HEK293 (cell line): Measurements from ENCODE around the gene TRIM2.

Experiments
- BCL11A ChIP-seq: fragments of 450-650 bp; formaldehyde crosslinking; IDR thresholded peaks from 2 replicates; pipeline ENCODE4 v1.5.1; 2016; ENCODE audit warnings: low read depth, missing biosample characterization, missing genetic modification characterization
- BCL11B ChIP-seq: fragments of 450-650 bp; formaldehyde crosslinking; IDR thresholded peaks from 2 replicates; pipeline ENCODE4 v1.5.1; 2016; ENCODE audit warnings: low read depth, missing biosample characterization, missing genetic modification characterization
- KLF1 ChIP-seq: fragments of 450-650 bp; formaldehyde crosslinking; IDR thresholded peaks from 2 replicates; pipeline ENCODE4 v1.5.1; 2016; ENCODE audit warnings: missing biosample characterization, missing genetic modification characterization
- KLF9 ChIP-seq: fragments of 450-650 bp; formaldehyde crosslinking; IDR thresholded peaks from 2 replicates; pipeline ENCODE4 v1.5.1; 2016; ENCODE audit warnings: missing biosample characterization, missing genetic modification characterization, low read depth
- MEIS1 ChIP-seq: sonication (generic); formaldehyde crosslinking; IDR thresholded peaks from 2 replicates; pipeline ENCODE4 v1.8.1; 2022; ENCODE audit warnings: missing genetic modification reagents, mild to moderate bottlenecking, borderline replicate concordance
- MZF1 ChIP-seq: fragments of 450-650 bp; formaldehyde crosslinking; IDR thresholded peaks from 2 replicates; pipeline ENCODE4 v1.5.1; 2017; ENCODE audit warnings: missing biosample characterization, missing genetic modification characterization, borderline replicate concordance
- OSR2 ChIP-seq: fragments of 450-650 bp; formaldehyde crosslinking; IDR thresholded peaks from 2 replicates; pipeline ENCODE4 v1.5.1; 2016; ENCODE audit warnings: missing biosample characterization, missing genetic modification characterization
- PATZ1 ChIP-seq: fragments of 450-650 bp; formaldehyde crosslinking; IDR thresholded peaks from 2 replicates; pipeline ENCODE4 v1.5.1; 2016; ENCODE audit warnings: missing biosample characterization, missing genetic modification characterization
- SCRT2 ChIP-seq: fragments of 450-650 bp; formaldehyde crosslinking; IDR thresholded peaks from 2 replicates; pipeline ENCODE4 v1.5.1; 2016; ENCODE audit warnings: missing biosample characterization, missing genetic modification characterization
- ZNF114 ChIP-seq: fragments of 450-650 bp; formaldehyde crosslinking; IDR thresholded peaks from 2 replicates; pipeline ENCODE4 v1.5.0; 2017; ENCODE audit warnings: missing biosample characterization, missing genetic modification characterization
- ZNF184 ChIP-seq: fragments of 450-650 bp; IDR thresholded peaks from 2 replicates; pipeline ENCODE4 v1.5.1; 2018; ENCODE audit warnings: missing biosample characterization, mild to moderate bottlenecking, missing genetic modification characterization
- ZNF211 ChIP-seq: fragments of 450-650 bp; formaldehyde crosslinking; IDR thresholded peaks from 2 replicates; pipeline ENCODE4 v1.5.1; 2016; ENCODE audit warnings: low read depth, missing biosample characterization, missing genetic modification characterization
- ZNF324 ChIP-seq: fragments of 450-650 bp; formaldehyde crosslinking; IDR thresholded peaks from 2 replicates; pipeline ENCODE4 v1.5.1; 2016; ENCODE audit warnings: missing biosample characterization, missing genetic modification characterization
- ZNF549 ChIP-seq: fragments of 450-650 bp; IDR thresholded peaks from 2 replicates; pipeline ENCODE4 v1.5.1; 2018; ENCODE audit warnings: missing biosample characterization, missing genetic modification characterization, mild to moderate bottlenecking, inconsistent platforms, moderate library complexity
- ZNF555 ChIP-seq: fragments of 450-650 bp; formaldehyde crosslinking; conservative IDR thresholded peaks from 2 replicates; pipeline ENCODE4 v1.5.1; 2017; ENCODE audit warnings: missing biosample characterization, mild to moderate bottlenecking, missing genetic modification characterization, inconsistent platforms
- ZNF560 ChIP-seq: fragments of 450-650 bp; formaldehyde crosslinking; IDR thresholded peaks from 2 replicates; pipeline ENCODE4 v1.5.1; 2017; ENCODE audit warnings: missing biosample characterization, missing genetic modification characterization, borderline replicate concordance
- ZNF623 ChIP-seq: fragments of 450-650 bp; formaldehyde crosslinking; IDR thresholded peaks from 2 replicates; pipeline ENCODE4 v1.5.1; 2016; ENCODE audit warnings: missing biosample characterization, missing genetic modification characterization
- ZNF624 ChIP-seq: fragments of 450-650 bp; formaldehyde crosslinking; IDR thresholded peaks from 2 replicates; pipeline ENCODE4 v1.5.1; 2017; ENCODE audit warnings: missing biosample characterization, missing genetic modification characterization
- ZNF660 ChIP-seq: fragments of 450-650 bp; IDR thresholded peaks from 2 replicates; pipeline ENCODE4 v1.5.1; 2018; ENCODE audit warnings: missing biosample characterization, mild to moderate bottlenecking, missing genetic modification characterization
- ZXDB ChIP-seq: fragments of 450-650 bp; formaldehyde crosslinking; IDR thresholded peaks from 2 replicates; pipeline ENCODE4 v1.5.1; 2016; ENCODE audit warnings: missing biosample characterization, missing genetic modification characterization
- TF ChIP-seq, protein P1 (sequence below): fragments of 450-650 bp; formaldehyde crosslinking; IDR thresholded peaks from 2 replicates; pipeline ENCODE4 v1.5.1; 2016; ENCODE audit warnings: missing biosample characterization, missing genetic modification characterization, low read depth
- TF ChIP-seq, protein P2 (sequence below): fragments of 450-650 bp; formaldehyde crosslinking; IDR thresholded peaks from 2 replicates; pipeline ENCODE4 v1.5.1; 2016; ENCODE audit warnings: missing biosample characterization, missing genetic modification characterization
- TF ChIP-seq, protein P3 (sequence below): fragments of 450-650 bp; formaldehyde crosslinking; IDR thresholded peaks from 2 replicates; pipeline ENCODE4 v1.5.1; 2016; ENCODE audit warnings: missing biosample characterization, missing genetic modification characterization
- TF ChIP-seq, protein P4 (sequence below): fragments of 450-650 bp; formaldehyde crosslinking; IDR thresholded peaks from 2 replicates; pipeline ENCODE4 v1.5.1; 2016; ENCODE audit warnings: missing biosample characterization, missing genetic modification characterization
- TF ChIP-seq, protein P5 (sequence below): fragments of 450-650 bp; formaldehyde crosslinking; IDR thresholded peaks from 2 replicates; pipeline ENCODE4 v1.5.1; 2017; ENCODE audit warnings: missing biosample characterization, missing genetic modification characterization
- TF ChIP-seq, protein P6 (sequence below): fragments of 450-650 bp; formaldehyde crosslinking; IDR thresholded peaks from 2 replicates; pipeline ENCODE4 v1.5.1; 2016; ENCODE audit warnings: missing biosample characterization, missing genetic modification characterization

Gene TRIM2

GRCh38 chr4:153222707-153223426, 18.6 kb downstream of the TRIM2 start (continued):
- TF ChIP-seq, protein P1, sequence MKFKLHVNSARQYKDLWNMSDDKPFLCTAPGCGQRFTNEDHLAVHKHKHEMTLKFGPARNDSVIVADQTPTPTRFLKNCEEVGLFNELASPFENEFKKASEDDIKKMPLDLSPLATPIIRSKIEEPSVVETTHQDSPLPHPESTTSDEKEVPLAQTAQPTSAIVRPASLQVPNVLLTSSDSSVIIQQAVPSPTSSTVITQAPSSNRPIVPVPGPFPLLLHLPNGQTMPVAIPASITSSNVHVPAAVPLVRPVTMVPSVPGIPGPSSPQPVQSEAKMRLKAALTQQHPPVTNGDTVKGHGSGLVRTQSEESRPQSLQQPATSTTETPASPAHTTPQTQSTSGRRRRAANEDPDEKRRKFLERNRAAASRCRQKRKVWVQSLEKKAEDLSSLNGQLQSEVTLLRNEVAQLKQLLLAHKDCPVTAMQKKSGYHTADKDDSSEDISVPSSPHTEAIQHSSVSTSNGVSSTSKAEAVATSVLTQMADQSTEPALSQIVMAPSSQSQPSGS (tag by site-specific recombination) = no peak
- TF ChIP-seq, protein P2, sequence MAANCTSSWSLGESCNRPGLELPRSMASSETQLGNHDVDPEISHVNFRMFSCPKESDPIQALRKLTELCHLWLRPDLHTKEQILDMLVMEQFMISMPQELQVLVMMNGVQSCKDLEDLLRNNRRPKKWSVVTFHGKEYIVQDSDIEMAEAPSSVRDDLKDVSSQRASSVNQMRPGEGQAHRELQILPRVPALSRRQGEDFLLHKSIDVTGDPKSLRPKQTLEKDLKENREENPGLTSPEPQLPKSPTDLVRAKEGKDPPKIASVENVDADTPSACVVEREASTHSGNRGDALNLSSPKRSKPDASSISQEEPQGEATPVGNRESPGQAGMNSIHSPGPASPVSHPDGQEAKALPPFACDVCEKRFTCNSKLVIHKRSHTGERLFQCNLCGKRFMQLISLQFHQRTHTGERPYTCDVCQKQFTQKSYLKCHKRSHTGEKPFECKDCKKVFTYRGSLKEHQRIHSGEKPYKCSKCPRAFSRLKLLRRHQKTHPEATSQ = 0 out of 2 replicates have a peak, but pooled peaks have one; percentile 28
- peak; percentile 85 for TF ChIP-seq ZNF549 (tag by site-specific recombination)
- peak; percentile 50; the same call in 1 of the 2 replicates for TF ChIP-seq PATZ1 (tag by site-specific recombination)
- no peak for TF ChIP-seq BCL11A (tag by site-specific recombination)
- TF ChIP-seq, protein P3, sequence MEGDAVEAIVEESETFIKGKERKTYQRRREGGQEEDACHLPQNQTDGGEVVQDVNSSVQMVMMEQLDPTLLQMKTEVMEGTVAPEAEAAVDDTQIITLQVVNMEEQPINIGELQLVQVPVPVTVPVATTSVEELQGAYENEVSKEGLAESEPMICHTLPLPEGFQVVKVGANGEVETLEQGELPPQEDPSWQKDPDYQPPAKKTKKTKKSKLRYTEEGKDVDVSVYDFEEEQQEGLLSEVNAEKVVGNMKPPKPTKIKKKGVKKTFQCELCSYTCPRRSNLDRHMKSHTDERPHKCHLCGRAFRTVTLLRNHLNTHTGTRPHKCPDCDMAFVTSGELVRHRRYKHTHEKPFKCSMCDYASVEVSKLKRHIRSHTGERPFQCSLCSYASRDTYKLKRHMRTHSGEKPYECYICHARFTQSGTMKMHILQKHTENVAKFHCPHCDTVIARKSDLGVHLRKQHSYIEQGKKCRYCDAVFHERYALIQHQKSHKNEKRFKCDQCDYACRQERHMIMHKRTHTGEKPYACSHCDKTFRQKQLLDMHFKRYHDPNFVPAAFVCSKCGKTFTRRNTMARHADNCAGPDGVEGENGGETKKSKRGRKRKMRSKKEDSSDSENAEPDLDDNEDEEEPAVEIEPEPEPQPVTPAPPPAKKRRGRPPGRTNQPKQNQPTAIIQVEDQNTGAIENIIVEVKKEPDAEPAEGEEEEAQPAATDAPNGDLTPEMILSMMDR (tag by site-specific recombination) = peak; percentile 65; the same call in 1 of the 2 replicates
- no peak for TF ChIP-seq ZNF624 (tag by site-specific recombination)
- no peak for TF ChIP-seq MZF1 (tag by site-specific recombination)
- no peak for TF ChIP-seq ZNF560
- TF ChIP-seq OSR2 = no peak
- TF ChIP-seq ZNF660 (tag by site-specific recombination) = no peak
- no peak for TF ChIP-seq ZNF114 (tag by site-specific recombination)
- no peak for TF ChIP-seq ZNF211 (tag by site-specific recombination)
- TF ChIP-seq KLF1 (tag by site-specific recombination) = no peak
- TF ChIP-seq ZNF623 (tag by site-specific recombination) = no peak
- TF ChIP-seq ZNF555 (tag by site-specific recombination) = no peak
- TF ChIP-seq, protein P4, sequence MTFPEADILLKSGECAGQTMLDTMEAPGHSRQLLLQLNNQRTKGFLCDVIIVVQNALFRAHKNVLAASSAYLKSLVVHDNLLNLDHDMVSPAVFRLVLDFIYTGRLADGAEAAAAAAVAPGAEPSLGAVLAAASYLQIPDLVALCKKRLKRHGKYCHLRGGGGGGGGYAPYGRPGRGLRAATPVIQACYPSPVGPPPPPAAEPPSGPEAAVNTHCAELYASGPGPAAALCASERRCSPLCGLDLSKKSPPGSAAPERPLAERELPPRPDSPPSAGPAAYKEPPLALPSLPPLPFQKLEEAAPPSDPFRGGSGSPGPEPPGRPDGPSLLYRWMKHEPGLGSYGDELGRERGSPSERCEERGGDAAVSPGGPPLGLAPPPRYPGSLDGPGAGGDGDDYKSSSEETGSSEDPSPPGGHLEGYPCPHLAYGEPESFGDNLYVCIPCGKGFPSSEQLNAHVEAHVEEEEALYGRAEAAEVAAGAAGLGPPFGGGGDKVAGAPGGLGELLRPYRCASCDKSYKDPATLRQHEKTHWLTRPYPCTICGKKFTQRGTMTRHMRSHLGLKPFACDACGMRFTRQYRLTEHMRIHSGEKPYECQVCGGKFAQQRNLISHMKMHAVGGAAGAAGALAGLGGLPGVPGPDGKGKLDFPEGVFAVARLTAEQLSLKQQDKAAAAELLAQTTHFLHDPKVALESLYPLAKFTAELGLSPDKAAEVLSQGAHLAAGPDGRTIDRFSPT (tag by site-specific recombination) = peak; percentile 74; the same call in 1 of the 2 replicates
- TF ChIP-seq, protein P5, sequence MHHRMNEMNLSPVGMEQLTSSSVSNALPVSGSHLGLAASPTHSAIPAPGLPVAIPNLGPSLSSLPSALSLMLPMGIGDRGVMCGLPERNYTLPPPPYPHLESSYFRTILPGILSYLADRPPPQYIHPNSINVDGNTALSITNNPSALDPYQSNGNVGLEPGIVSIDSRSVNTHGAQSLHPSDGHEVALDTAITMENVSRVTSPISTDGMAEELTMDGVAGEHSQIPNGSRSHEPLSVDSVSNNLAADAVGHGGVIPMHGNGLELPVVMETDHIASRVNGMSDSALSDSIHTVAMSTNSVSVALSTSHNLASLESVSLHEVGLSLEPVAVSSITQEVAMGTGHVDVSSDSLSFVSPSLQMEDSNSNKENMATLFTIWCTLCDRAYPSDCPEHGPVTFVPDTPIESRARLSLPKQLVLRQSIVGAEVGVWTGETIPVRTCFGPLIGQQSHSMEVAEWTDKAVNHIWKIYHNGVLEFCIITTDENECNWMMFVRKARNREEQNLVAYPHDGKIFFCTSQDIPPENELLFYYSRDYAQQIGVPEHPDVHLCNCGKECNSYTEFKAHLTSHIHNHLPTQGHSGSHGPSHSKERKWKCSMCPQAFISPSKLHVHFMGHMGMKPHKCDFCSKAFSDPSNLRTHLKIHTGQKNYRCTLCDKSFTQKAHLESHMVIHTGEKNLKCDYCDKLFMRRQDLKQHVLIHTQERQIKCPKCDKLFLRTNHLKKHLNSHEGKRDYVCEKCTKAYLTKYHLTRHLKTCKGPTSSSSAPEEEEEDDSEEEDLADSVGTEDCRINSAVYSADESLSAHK (tag by site-specific recombination) = 0 out of 2 replicates have a peak, but pooled peaks have one; percentile 37
- no peak for TF ChIP-seq ZXDB (tag by site-specific recombination)
- TF ChIP-seq, protein P6, sequence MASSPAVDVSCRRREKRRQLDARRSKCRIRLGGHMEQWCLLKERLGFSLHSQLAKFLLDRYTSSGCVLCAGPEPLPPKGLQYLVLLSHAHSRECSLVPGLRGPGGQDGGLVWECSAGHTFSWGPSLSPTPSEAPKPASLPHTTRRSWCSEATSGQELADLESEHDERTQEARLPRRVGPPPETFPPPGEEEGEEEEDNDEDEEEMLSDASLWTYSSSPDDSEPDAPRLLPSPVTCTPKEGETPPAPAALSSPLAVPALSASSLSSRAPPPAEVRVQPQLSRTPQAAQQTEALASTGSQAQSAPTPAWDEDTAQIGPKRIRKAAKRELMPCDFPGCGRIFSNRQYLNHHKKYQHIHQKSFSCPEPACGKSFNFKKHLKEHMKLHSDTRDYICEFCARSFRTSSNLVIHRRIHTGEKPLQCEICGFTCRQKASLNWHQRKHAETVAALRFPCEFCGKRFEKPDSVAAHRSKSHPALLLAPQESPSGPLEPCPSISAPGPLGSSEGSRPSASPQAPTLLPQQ = 0 out of 2 replicates have a peak, but pooled peaks have one; percentile 12
- no peak for TF ChIP-seq MEIS1
- peak; percentile 86 for TF ChIP-seq SCRT2
- TF ChIP-seq BCL11B (tag by site-specific recombination) = 0 out of 2 replicates have a peak, but pooled peaks have one; percentile 37
- TF ChIP-seq ZNF184 = no peak
- TF ChIP-seq ZNF324 (tag by site-specific recombination) = no peak
- TF ChIP-seq KLF9 = no peak
